ENCODE measurements around the gene MAP2K5. TPM values are rescaled to one million over a fixed set of nuclear protein-coding genes. Genes with fewer than 3 reads are reported as not detected.

The MAP2K5 gene
- total RNA-seq, 1 donor from 2014 or later: 26.1 TPM

DNA sequence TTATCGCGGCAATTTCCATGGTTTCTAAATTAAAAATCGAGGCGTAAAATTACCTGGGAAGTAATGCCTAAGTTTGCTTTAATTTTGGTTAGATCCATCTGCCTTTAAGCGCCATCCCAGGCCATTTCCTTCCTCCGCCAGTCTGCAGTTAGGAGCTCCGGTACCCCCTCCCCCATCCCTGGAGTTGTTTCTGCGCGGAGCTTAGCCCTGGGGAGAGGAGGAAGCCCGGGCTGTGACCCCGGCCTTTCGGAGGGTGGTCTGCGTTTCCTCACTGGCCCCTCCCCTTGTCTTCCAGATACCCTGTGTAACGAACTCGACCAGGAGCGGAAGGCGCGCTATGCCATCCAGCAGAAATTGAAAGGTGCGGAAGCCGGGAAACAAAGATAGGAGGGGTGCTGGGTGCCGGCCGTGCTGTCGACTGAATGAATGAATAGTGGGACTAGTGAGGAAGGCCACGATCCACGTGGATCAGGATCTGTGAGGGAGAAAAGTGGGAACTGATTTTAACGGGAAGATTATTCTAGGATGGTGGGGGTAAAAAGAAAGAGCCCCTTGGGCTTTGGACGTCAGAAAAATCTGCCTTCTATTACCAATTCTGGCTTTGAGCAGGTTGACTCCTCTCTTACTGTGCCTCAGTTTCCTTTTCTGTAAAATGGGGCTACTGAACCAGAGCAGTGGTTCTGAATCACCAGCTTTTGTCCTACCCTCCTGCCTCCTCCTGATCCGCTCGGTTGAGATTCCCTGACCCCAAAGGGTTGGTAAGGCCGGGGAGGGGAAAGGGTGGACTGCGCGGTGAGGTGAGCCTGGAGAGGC is 290.6 kb downstream of the MAP2K5 start:
- Mint-ChIP-seq H3K4me1 (ENCODE audit: unreplicated experiment) (peaks cover 35% of the 10 kb centered on the region), H3K27ac (ENCODE audit: unreplicated experiment) (no peak overlapping the region), H3K4me3 (ENCODE audit: unreplicated experiment) (peak overlapping the region; percentile 68), H3K9me3 (ENCODE audit: unreplicated experiment) (no peaks in the 10 kb centered on the region), H3K36me3 (ENCODE audit: unreplicated experiment) (no peaks in the 10 kb centered on the region), H3K27me3 (ENCODE audit: unreplicated experiment) (peaks cover 66% of the 10 kb centered on the region)
- DNase-seq (ENCODE audit: extremely low spot score, unreplicated experiment): no peak
- TF ChIP-seq, protein P1, sequence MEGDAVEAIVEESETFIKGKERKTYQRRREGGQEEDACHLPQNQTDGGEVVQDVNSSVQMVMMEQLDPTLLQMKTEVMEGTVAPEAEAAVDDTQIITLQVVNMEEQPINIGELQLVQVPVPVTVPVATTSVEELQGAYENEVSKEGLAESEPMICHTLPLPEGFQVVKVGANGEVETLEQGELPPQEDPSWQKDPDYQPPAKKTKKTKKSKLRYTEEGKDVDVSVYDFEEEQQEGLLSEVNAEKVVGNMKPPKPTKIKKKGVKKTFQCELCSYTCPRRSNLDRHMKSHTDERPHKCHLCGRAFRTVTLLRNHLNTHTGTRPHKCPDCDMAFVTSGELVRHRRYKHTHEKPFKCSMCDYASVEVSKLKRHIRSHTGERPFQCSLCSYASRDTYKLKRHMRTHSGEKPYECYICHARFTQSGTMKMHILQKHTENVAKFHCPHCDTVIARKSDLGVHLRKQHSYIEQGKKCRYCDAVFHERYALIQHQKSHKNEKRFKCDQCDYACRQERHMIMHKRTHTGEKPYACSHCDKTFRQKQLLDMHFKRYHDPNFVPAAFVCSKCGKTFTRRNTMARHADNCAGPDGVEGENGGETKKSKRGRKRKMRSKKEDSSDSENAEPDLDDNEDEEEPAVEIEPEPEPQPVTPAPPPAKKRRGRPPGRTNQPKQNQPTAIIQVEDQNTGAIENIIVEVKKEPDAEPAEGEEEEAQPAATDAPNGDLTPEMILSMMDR (IDR thresholded peaks at IDR 0.05): no peak

DNA sequence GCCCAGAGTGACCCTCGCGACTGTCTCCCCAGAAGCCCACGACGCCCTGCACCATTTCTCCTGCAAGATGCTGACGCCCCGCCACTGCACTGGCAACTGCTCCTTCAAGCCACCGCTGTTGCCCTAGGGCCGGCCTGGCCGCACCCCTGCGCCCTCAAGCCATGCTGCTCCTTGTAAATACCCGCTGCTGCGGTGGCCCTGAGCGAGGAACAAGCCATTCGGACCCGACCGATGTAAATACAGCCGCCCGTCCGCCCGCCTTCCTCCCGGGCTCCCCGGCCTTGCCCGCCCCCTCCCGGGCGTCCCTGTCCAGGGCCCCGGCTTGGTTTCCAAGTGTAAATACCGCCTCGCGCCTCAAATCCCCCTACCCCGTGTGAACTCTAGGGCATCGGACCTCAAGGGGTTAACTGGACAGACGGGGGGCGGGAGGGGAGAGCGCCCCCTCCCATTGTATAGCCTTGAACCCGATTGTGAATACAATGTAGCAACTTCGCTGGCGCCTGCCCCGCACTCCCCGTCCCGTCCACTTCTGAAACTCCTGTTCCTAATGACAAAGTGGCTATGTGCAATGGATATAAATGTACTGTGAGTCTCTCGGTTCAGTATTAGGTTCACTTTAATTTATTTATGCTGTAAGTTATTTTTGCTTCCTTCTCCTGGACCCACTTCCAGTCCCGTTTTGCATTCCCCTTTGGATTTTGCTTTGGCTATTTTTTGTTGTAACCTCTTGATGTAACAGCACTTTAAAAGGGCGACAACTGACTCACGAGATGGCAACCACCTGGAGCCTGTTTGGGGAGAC is 291.4 kb downstream of the MAP2K5 start:
- H3K27me3 Mint-ChIP-seq (ENCODE audit: unreplicated experiment): peaks cover 59% of the 10 kb centered on the region
- no peaks in the 10 kb centered on the region for H3K9me3 Mint-ChIP-seq (ENCODE audit: unreplicated experiment)
- H3K4me1 Mint-ChIP-seq (ENCODE audit: unreplicated experiment): peaks cover 32% of the 10 kb centered on the region
- peak; percentile 86 for DNase-seq (ENCODE audit: extremely low spot score, unreplicated experiment)
- TF ChIP-seq, protein P1 (IDR thresholded peaks at IDR 0.05): peak; percentile 76
- H3K36me3 Mint-ChIP-seq (ENCODE audit: unreplicated experiment): no peaks in the 10 kb centered on the region
- peak overlapping the region; percentile 68 for H3K4me3 Mint-ChIP-seq (ENCODE audit: unreplicated experiment)
- no peak overlapping the region for H3K27ac Mint-ChIP-seq (ENCODE audit: unreplicated experiment)

DNA sequence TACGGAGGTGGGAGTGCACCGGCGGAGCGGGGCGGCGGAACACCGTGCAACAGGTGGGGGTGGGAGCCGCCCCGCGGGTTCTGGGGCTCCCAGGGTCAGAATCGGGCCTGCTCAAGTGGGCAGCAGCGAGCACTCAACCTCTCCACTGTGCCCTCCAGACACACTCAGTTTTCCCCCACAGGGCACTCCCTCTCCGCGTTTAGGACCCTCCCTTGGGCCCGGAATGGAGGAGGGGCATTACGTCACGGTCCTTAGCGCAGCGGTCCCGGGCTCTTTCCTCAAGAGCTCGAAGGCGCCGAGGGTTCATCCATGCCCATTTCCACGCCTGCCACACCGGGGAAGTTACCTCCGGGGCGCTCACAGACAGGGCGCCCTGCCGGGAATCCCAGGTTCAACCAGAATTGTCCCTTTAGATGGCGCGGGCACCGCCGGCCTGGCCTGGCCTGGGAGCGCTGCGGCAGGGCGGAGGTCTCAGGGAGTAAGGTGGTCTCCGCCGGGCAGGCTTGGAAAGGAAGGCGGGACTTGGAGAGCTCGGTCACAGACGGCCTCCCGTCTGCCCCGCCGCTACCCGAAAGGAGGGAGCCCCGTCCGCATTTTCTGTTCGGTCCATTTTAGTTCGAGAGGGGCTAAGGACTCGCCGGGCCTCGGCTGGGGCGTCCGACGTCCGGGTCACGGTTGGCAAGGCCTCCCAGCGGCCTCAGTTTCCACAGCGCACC is 292.2 kb downstream of the MAP2K5 start:
- H3K9me3 Mint-ChIP-seq (ENCODE audit: unreplicated experiment): no peaks in the 10 kb centered on the region
- no peaks in the 10 kb centered on the region for H3K36me3 Mint-ChIP-seq (ENCODE audit: unreplicated experiment)
- H3K27me3 Mint-ChIP-seq (ENCODE audit: unreplicated experiment): peaks cover 54% of the 10 kb centered on the region

DNA sequence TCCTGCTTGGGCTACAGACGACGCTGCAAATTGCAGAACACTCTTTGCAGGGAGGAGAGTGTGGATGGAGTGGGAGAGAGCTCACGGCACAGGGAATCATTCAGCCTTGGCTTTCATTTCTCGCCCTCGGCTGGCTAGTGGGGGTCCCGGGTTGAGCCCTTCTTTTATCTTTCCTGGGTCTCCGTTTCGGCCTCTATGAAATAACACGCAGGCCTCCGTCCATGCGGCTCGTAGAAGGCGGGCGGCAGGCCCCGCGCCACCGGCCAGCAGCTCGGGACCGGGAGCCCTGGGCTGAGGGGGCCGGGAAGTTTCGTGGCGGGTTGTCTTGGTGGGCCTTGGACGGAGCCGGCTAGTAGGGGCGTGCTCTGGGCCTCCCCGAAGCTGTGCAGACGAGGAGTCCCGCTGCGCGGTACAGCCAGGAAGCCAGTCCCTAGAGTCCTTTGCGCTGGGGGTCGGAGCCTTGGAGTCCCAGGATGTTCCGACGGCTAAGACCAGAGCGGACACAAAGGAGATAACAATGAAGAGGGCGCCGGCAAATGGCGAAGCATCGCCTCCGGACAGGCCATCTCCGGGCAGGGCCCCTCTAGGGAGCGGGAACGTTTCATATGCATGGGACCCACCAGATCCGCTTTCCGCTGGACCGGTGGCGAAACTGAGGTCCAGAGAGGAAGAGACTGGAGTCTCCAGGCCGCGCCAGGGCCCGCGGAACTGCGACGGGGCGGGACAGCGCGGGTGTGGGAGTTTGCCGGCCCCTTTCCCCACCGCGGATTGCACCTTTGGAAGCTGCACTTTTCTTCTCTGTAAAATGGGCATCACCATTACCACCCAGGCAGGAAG is 293.0 kb downstream of the MAP2K5 start:
- H3K9me3 Mint-ChIP-seq (ENCODE audit: unreplicated experiment): no peaks in the 10 kb centered on the region
- peaks cover 48% of the 10 kb centered on the region for H3K27me3 Mint-ChIP-seq (ENCODE audit: unreplicated experiment)
- peak overlapping the region; percentile 59 for H3K4me3 Mint-ChIP-seq (ENCODE audit: unreplicated experiment)

More for the DNA sequence above, 292.2 kb downstream of the MAP2K5 start:
- Mint-ChIP-seq H3K4me1 (ENCODE audit: unreplicated experiment) (peaks cover 38% of the 10 kb centered on the region), H3K4me3 (ENCODE audit: unreplicated experiment) (peak overlapping the region; percentile 59), H3K27ac (ENCODE audit: unreplicated experiment) (no peak overlapping the region)
- no peak for DNase-seq (ENCODE audit: extremely low spot score, unreplicated experiment)
- TF ChIP-seq, protein P1 (IDR thresholded peaks at IDR 0.05): no peak

More for the DNA sequence above, 293.0 kb downstream of the MAP2K5 start:
- H3K4me1 Mint-ChIP-seq (ENCODE audit: unreplicated experiment): peaks cover 41% of the 10 kb centered on the region
- H3K36me3 Mint-ChIP-seq (ENCODE audit: unreplicated experiment): no peaks in the 10 kb centered on the region
- no peak overlapping the region for H3K27ac Mint-ChIP-seq (ENCODE audit: unreplicated experiment)
- TF ChIP-seq, protein P1 (IDR thresholded peaks at IDR 0.05): no peak
- DNase-seq (ENCODE audit: extremely low spot score, unreplicated experiment): no peak

All from osteocyte (in vitro differentiated cells).